Fibroblast of the conjunctiva (primary cell): Measurements from ENCODE around the gene NGEF.
"Not testable (repeated sequence)": the region's sequence is repeated elsewhere in the genome, so short reads cannot be mapped to it uniquely, and the experiment has no call there.

Experiments
- DNase-seq: peaks from one replicate; pipeline ENCODE4 v3.0.0-alpha.2; 2010; ENCODE audit warnings: low read depth

Gene NGEF

GRCh38 chr2:233021771-233022170, 8.7 kb upstream of the NGEF start:
- DNase-seq = no peak

GRCh38 chr2:233020454-233020853, 7.4 kb upstream of the NGEF start:
- no peak for DNase-seq

- not testable (repeated sequence) for DNase-seq
Measured at GRCh38 chr2:233019610-233020009, 6.6 kb upstream of the NGEF start.

- DNase-seq = no peak
Measured at GRCh38 chr2:233017947-233018346, 4.9 kb upstream of the NGEF start.

- no peak for DNase-seq
Measured at GRCh38 chr2:233015019-233015645, 2.1 kb upstream of the NGEF start.

GRCh38 chr2:233013650-233014049, 594 bp upstream of the NGEF start:
- no peak for DNase-seq

- no peak for DNase-seq
Measured at GRCh38 chr2:233012301-233012971, 620 bp downstream of the NGEF start.

- no peak for DNase-seq
Measured at GRCh38 chr2:233011702-233012131, 1.3 kb downstream of the NGEF start.

GRCh38 chr2:233011268-233011650, 1.8 kb downstream of the NGEF start:
- no peak for DNase-seq

- DNase-seq = no peak
Measured at GRCh38 chr2:233010569-233011267, 2.3 kb downstream of the NGEF start.

GRCh38 chr2:233009661-233010060, 3.4 kb downstream of the NGEF start:
- no peak for DNase-seq

- no peak for DNase-seq
Measured at GRCh38 chr2:233007739-233008138, 5.3 kb downstream of the NGEF start.

GRCh38 chr2:233007270-233007669, 5.8 kb downstream of the NGEF start:
- no peak for DNase-seq

GRCh38 chr2:233006648-233007047, 6.4 kb downstream of the NGEF start:
- DNase-seq = no peak

GRCh38 chr2:233005096-233005495, 8.0 kb downstream of the NGEF start:
- DNase-seq = no peak

GRCh38 chr2:233003658-233004555, 9.1 kb downstream of the NGEF start:
- no peak for DNase-seq

GRCh38 chr2:233002829-233003657, 10.0 kb downstream of the NGEF start:
- DNase-seq = no peak

- DNase-seq = no peak
Measured at GRCh38 chr2:233000886-233001750, 11.9 kb downstream of the NGEF start.

- no peak for DNase-seq
Measured at GRCh38 chr2:232999354-232999753, 13.7 kb downstream of the NGEF start.

- no peak for DNase-seq
Measured at GRCh38 chr2:232998666-232998985, 14.4 kb downstream of the NGEF start.
